GM19099 (cell line): Measurements from ENCODE around the gene ZNF772.

Experiments used
- POLR2A ChIP-seq: IDR thresholded peaks from 3 replicates; pipeline ENCODE4 v1.6.1; 2011; ENCODE audit warnings: low read depth; ENCODE audit not compliant: insufficient read length; ENCODE audit errors: extremely low read depth

ZNF772 gene

DNA sequence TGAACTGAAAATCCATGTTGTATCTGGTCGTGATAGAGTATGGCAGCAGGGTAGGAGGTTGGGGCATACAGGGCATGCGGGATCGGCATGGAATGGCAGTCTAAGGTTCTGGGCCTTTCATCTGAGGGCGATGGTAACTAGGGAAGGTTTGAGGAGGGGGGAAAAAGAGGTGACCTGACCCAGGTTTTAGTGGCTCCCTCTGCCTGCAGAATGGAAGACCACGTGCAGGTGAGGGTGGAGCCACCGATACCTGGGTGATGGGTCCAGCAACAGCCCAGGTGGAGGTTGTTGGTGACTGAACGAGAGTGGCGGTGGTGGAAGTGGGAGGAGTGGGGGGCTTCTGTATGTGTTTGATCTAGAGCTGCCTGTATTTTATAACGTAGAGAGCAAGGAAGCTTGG, 38.4 kb downstream of the ZNF772 start:
- no peak for TF ChIP-seq POLR2A

DNA sequence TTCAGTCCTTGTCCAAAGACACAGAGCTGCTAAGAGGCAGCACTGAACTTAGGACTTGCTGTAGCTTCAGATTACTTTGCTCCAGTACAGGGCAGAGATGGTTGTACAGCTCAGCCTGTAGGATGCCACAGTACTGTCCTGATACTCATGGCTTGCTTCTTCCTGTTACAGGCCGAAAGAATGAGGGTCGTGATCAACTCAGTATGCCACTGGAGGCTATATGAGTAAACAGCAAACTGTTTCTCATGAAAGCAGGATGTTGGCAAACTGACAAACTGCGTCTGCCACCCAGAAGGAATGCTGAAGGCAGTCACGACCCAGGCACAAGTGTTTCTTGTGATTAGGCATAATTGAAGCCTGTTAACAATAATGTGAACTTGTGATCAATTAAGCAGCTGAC, 39.4 kb downstream of the ZNF772 start:
- no peak for TF ChIP-seq POLR2A

DNA sequence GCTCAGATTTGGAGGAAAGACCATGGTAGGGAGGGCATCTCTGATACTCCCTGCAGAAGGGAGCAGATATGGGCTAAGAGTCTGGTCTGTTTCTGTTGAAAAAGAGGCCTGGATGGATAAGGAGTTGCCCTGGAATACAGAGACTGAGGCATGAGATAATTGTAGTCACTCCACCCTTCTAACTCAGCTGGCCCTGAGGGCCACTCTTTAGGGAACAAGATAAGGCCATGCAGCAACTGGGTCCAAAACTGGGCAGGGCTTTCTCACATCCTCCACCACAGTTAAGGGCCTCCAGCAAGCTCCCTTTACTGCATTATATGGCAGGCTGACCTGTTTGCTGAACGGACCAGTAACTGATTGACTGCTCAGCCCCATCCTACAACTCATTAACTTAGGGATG, 40.9 kb downstream of the ZNF772 start:
- no peak for TF ChIP-seq POLR2A

DNA sequence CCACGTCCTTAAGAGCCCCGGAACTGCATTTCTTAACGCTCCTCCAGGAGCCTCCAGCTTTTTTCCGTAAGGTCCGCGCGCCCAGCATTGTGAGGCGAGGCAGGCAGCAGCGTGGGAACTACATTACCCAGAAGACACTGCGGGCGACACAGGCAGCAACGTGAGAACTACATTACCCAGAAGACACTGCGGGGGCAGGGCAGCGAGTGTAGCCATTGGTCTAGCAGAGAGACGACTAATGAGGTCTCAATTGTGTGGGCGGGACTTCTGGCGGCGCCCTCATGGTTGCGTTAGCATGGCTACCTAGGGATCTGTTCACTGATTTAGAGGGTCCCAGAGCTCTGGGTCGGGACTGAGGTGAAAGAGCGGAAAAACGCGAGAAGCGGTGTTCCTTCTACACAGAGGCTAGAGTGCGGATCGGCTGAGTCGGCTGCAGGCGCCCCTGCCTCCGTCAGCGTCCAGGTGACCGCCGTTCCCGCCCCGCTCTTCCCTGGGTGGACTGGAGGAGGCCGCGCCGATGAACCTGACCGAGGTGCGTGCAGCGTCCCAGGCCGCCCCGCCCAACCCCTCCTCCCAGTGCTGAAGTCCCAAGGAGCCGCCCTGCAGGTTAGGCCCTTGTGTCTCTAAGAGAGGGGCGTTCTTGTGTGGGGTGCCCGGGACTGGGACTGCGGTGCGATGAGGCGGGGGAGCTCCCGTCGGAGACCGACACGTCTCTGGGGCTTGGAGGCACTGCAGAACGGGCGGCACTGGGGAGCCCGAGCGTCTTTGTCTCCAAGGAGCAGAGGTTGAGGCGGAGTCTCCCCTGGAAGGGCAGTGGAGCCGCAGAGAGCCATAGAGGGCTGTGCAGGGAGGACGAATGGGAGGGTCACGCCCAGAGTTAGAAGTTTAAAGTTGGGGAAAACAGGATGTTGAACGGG, 42.0 kb downstream of the ZNF772 start, which contains the start of gene ZNF749:
Gene ZNF749, plus strand, starts transcription at position 264 of the 917 bp plus-strand sequence. Its CDS starts 254 bp downstream, at position 518.
- TF ChIP-seq POLR2A, result peak; percentile 54

DNA sequence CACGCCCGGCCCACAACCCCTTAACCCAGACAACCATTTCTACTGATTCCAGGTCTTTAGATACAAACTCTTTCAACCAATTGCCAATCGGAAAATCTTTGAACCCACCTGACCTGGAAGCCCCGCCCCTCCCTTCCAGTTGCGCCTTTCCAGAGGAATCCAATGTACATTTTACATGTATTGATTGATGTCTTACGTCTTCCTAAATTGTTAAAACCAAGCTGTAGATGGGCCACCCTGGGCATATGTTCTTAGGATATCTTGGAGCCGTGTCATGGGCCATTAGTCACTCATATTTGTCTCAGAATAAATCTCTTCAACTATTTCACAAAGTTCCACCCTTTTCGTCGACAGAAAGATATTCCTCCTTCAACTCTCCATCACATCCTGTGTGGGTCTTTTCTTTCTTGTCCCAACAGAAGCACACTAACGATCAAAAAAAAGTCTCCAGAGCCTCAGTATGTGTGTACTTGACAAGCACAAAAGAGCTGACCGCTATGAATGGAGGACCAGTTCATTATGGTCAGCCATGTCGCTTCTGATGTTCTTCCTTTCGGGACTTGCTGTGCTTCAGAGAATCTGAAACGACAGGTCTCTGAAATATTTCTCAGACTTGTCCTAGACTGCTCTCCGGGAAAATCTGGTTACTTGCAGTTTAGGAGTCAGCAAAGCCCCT, 42.8 kb downstream of the ZNF772 start:
- no peak for TF ChIP-seq POLR2A

DNA sequence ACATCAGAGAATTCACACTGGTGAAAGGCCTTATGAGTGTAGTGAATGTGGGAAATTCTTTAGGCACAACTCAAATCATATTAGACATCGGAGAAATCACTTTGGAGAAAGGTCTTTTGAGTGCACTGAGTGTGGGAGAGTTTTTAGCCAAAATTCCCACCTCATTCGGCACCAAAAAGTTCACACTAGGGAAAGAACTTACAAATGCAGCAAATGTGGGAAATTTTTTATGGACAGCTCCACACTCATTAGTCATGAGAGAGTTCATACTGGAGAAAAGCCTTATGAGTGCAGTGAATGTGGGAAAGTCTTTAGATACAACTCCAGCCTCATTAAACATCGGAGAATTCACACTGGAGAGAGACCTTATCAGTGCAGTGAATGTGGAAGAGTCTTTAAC, 56.3 kb downstream of the ZNF772 start:
- TF ChIP-seq POLR2A, result no peak

DNA sequence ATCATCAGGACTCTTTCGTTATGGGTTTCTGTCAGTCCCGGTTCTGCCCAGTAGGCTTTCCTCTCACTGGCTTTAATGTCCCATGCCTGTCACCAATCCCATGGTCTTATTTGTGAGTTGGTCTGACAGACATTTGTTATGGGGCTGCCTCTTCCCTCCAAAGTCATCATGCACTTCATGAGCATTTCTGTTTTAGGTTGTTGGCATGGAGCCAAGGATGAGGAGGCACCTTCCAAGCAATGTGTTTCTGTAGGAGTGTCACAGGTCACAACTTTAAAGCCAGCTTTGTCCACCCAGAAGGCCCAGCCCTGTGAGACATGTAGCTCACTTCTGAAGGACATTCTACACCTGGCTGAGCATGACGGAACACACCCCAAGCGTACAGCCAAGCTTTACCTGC, 57.9 kb downstream of the ZNF772 start:
- TF ChIP-seq POLR2A, result no peak
